AG08395 (cell line): ENCODE data around the gene KIAA0930.
"Not testable (repeated sequence)": the region's sequence is repeated elsewhere in the genome, so short reads cannot be mapped to it uniquely, and the experiment has no call there.

Experiments used
- DNase-seq: peaks from one replicate; pipeline ENCODE4 v3.0.0; 2012; ENCODE audit warnings: mixed read lengths, low spot score

Gene KIAA0930

DNA sequence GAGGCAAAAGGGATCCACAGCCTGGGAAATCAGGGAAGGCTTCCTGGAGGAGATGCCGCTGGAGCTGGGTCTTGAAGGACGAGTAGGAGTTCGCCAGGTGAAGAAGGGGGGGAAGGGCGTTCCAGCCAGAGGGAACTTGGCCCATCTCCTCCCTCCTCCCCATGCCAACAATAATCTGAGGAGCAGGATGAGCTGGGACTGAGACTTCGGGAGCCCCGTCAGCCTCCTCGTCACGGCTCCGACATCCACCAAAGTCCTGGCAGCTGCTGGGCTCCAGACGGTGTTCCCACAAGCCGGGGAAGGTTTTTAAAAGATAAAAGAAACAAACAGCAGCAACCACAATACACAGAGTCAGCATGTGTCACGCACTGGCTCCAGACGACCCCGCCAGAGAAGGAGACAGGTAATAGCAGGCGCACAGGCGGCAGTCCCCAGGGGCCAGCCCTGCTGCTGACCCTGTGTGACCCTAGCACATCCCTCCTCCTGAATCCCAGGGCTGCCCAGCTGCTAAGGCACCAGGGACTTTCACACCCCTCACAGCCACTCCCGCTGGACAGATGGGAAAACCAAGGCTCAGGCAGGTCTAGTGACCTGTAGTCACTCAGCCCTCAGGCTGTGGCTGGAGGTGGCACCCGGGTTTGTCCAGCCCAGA, 39.7 kb downstream of the KIAA0930 start:
- DNase-seq: no peak

DNA sequence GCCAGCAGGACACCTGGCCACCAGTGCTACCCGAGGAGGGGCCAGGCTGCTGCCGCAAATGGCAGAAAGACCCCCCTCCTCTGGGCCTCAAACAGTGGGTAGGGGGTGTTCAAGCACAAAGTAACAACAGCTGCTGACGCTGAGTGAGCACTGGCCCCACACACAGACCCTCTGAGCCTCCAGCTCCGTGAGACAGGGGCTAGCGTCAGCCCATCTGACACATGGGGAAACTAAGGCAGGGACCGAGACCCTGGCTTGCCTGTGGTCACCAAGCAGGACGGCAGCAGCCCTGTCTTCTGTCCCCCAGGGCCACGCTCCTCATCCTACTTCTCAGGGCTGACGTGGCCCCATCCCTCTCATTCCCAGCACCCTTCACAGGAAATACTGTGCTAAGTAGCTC, 40.5 kb downstream of the KIAA0930 start:
- DNase-seq: no peak

DNA sequence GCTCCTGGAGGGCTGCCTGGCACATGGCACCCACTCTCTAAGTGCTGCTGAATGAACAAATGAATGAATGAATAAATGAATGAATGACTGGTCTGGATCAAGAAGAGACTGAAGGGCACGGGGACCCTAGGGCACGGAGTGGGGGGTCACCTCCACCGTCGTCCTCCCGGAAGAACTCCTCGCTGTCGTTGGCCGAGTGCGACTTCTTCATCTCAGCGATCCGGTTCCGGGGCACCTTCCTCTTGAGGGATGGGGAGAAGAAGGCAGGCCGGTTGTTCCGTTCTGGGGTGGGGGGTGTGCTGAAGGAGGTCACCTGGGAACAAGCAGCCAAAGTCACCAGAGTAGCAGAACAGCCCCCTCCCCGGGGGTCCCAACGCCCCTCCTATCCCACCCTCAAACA, 41.0 kb downstream of the KIAA0930 start:
- DNase-seq: no peak

DNA sequence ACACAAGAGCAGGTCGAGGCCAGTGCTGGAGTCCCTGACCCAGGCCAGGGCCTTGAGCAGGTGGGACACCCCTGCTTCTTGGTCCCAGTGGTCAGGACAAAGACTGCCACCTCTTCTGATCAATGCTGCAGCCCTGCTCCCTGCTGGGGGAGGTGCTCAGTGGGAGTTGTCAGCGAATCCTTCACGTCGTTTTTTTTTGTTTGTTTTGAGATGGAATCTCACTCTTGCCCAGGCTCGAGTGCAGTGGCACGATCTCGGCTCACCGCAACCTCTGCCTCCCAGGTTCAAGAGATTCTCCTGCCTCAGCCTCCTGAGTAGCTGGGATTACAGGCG, 42.3 kb downstream of the KIAA0930 start:
- no peak for DNase-seq

DNA sequence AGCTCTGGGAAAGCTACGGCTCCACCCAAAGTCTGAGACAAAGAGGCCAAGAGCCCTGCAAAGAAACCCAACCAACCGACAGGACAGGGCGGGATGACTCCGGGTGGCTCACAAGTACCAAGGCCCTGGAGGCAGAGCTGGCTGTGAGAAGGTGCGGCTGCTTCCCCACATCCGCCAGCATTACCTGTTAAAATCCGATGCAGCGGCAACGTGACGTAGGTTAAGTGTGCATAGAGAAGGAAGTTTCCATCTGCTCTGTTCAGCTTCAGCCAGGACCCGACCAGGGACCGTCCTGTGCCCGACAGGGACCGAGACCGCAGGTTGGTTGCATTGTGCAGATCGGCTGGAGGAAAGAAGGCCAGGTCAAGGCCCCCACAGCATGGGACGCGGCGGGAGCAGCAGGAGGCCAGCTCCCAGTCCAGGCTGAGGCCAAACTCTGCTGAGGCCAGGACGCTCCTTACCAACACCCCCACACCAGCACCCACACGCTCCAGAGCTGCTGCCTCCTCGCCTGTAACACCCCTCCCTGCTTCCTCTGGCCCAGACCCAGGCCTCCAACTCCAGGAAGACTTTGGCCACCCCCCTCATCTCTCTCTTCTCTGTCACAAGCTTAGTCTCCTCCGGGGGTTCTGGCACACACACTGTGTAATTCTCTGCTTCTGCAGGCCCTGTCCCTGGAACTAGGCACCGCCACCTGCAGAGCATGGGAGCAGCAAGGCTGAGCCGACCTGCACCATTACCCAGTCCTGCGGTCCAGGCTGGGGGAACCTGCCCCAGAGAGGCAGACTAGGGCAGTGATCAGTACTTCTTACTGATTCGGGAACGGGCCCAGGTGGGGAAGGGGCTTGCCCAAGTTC, 42.9 kb downstream of the KIAA0930 start:
- no peak for DNase-seq

DNA sequence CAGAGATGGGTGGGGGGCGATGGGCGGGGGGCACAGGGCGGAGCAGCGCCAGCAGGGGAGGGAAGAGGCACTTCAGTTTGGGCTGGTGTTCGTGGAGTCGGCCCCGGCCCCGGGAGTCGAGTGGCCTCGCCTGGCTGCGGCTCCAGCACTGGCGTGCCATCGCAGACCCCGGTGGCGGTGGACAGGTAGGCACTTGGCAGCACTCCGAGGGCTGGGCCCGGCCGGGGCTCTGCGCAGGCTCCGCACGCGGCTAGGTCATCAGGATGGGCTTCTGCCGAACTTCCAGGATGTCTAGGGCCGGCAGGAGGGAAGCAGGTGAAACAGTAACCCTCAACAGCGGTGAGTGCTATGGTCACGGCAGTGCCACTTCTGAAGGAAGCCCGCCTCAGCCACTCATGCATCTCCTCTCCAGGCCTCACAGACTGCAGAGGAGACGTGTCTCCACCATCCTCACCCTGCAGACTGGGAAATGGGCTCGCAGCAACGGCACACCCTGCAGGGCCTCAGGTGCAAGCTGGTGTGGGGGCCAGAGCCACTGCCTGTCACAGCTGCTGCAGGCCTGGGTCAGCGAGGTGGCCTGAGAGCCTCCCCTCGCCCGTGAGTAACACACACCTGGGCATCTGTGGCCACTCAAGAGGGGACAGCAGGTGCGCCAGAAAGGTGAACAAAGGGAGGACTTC, 43.6 kb downstream of the KIAA0930 start:
- DNase-seq: no peak

DNA sequence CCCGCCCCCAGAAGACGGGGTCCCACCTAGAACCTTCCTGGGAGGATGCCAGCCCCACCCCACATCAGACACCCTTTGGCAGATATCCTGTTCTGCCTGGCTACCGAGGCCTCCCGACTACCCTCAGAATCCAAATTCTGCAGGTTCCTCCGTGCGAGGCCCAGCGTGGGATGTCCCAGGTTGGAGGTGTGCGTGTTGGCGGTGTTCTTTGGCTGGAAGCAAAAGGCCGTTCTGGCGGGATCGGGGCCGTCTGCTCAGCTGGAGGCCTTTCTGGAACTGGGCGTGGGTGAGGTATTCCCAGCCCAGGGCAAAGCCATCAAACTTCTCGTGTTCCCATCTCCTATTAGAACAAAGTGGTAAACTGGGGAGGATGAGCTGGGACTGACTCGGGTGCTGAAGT, 44.4 kb downstream of the KIAA0930 start:
- no peak for DNase-seq

DNA sequence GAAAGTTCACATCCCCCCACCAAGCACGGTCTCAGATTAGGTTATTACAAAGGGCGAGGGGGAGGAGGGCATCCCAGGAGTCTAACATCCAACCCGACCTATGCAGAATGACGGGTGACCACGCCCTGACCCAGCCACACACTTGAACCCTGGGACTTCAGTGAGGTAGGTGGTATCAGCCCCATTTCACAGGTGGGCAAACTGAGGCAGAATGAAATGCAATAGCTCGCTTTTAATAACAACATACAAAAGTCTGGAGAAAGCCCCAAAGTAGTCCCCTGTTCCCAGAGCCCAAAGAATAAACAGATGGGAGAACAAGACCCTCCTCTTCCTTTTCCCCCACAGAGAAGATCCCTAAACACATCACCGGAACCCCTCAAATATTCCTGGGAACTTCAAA, 45.1 kb downstream of the KIAA0930 start:
- DNase-seq: no peak

DNA sequence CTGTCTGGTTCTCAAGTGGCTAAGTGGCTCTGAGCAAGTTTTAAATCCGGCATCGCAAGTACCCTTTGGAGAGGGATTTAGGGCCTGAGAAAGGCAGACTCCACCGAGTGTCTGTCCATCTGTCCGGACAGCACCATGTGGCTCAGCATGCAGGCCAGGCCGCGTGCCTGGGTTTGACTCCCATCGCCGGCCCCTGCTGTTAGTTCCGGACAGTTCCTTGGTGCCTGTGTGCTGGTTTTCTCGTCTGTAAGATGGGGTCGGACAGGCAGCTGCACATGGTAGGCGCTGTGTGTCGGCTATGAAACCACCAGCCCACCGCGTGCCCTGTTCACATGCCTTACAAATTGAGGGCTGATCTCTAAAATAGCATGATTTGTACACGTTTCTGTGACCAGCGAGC, 46.0 kb downstream of the KIAA0930 start:
- DNase-seq: no peak

DNA sequence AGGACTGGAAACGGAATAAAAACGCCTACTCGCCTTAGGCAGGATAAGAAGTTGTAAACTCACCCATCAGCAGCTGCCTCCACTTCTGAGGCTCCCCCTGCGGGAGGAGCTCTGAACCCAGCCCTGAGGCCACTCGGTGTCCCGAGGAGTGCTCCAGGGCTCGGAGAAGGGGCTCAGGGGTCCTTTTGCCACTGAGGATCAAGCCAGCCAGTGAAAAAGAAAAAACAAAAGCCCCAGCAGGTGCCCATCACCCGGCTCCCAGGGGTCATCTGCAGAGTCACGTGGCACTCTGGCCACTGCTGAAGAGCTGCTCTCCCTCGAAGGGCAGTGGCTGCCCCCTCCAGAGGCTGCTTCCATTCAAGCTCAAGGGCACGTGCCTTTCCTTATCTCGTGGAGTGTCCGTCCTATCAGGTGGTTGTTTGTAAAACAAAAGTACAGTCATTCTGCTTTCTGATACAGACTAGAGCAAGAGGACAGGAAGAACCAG, 48.0 kb downstream of the KIAA0930 start:
- peak; percentile 10 for DNase-seq

DNA sequence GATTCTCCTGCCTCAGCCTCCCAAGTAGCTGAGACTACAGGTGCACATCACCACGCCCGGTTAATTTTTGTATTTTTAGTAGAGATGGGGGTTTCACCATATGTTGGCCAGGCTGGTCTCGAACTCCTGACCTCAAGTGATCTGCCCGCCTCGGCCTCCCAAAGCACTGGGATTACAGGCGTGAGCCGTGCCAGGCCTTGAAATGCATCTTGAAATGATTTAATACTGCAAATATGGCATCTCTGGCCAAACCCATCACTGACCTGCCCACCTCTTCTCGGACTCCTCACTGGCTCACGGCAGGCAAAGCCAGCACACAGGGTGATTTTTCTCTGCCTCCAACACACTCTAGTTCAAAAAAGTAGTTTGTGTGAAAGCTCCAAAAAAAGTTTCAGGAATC, 48.9 kb downstream of the KIAA0930 start:
- not testable (repeated sequence) for DNase-seq

DNA sequence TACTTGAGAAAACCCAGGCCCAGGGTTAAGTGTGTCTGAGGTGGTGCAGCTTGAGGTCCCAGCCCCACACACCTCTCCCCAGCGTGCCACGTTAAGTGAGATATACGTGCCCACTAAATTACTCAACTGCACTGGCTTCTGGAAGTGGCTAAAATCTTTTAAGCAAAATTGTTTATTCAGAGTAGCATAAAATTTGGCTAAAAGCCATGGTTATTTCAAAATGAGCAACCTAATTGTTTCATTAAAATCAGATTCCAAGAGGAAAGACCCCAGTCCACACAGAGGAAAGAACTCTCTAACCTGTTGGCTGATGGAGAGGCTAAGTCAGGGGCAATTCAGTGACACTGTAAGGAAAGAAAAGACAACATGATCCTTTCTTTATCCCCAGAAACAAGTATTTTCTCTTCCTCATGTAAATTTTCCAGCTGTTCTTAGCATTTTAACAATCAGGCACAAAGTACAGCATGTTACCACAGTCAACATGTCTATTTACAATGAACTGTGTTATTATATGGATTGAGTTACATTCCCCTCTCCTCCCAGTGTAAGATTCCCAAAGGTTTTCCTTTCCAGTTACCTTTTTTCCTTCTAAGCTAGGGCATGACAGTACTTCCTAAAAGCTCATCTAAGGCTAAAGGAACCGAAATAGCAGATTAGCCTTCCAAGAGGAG, 50.4 kb downstream of the KIAA0930 start:
- DNase-seq: no peak

DNA sequence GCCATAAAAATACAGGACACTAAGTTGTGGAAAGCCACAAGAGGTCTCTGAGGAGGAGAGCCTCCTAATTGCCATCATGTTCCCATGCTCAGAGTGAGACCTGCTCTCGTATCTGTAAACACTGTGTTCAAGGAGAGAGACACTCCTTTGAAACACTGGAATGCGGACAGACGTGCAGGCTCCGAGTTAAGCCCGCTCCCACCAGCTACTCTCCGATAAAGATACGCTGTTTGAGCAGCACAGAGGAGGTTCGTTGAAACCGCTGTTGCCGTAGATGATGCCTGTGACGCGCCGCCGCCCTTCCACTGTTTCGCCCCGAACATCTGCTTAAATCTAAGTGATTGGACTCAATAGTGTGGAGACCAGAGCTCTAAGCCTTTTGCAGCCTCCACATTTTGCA, 51.9 kb downstream of the KIAA0930 start:
- DNase-seq: no peak

DNA sequence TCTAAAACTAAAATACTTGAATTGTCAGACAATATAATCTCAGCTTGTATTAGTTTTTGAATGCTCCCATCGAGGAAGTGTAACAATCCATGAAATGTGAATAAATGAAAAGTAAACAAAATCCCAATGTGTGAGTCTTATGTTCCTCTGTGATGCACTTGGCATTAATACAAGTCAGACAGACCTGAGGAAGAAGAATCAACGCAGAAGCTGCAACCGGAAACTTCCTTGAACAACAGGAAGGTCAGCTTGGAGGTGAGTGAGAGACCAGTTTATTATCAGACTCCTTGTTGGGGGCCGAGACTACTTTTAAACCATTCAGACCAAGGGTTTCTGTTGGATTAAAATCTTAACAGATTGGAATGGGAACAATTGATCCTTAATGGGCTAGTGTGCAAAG, 52.8 kb downstream of the KIAA0930 start:
- no peak for DNase-seq

DNA sequence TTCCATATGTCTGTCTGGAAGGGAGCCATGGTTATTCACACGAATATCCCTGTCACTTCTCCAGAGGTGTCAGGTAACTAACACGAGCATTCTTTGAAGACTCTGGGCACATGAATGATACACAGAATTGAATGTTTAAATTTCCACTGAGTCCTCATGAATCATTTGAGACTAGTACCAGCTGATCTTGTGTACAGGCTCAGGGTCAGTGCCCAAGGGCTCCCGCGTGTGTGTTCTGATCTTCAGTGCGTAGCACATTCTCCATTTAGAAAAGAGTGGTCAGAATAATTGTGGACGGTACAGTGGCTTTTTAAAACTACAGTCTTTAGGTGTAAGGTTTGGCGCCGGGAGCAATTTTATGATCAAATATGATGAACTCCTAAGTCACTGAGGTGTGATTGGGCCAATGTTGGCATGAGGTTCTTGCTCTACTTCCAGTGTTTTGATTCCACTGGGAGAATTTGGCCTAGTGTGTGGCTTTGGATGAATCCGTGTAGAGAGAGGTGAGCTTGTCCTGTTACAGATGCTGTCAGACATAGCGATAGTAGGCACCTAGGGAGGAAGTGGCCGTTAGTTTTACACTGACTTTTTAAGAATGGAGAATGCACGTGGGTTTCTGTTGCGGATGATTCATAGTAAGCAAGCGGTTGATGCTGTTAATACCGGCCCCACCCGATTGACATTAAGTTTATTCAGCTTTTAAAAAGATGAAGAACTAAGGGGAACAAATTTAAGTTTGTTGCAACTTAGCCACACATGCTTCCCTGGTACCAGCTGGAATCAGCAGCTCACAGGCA, 54.8 kb downstream of the KIAA0930 start:
- DNase-seq: no peak

DNA sequence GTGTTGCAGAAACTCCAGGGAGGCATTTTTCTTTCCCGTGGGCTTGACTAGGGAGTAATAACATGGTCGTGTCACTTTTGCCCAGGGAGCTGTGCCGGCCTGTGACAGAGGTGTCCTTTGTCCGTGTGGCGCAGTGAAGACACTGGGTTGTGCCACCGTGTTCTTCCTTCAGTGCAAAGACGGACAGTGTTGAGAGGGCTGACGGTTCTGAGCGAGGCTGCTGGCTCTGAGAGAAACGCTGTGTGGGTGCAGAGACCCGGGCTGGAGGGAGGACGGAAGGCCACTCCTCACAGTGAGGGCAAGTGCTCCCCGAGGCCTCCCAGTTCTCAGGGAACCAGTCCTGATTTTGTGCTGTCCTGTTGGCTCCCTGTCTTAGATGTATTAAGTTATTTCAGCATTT, 56.7 kb downstream of the KIAA0930 start:
- no peak for DNase-seq

DNA sequence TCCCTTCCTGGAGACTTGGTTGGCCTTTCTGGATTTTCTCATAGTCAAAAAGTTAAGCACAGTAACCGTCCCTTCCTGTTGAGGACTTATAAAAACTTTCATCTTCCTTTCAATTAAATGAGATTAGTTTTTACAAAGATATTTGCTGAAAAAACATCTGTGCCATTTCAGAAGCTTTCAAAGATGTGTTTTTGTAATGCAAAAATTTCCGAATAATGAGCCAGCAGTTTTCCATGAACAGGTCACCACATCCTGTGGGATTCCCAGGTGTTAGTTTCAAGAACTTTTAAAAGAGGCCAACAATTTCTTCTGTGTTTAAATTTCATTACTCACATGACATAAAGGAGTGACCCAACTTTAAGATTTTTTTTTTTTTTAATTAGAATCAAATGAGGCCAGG, 58.9 kb downstream of the KIAA0930 start:
- no peak for DNase-seq

DNA sequence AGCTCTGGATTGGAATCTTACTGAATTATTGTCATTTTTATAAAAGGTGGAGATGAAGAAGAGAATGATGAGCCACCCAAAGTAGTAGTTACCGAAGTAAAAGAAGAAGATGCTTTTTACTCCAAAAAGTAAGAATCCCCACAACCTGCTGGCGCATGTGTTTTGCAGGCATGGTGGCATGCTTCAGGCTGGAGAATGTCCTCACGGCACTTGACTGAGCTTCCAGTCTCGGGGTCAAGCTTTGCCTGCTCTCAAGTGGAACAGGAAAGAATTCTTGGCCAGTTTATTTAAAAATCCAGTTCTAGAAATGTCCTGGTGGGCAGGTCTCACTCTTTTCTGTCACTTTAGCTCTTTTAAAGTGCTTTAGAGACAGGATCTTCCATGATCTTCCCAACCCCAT, 59.5 kb downstream of the KIAA0930 start:
- no peak for DNase-seq

DNA sequence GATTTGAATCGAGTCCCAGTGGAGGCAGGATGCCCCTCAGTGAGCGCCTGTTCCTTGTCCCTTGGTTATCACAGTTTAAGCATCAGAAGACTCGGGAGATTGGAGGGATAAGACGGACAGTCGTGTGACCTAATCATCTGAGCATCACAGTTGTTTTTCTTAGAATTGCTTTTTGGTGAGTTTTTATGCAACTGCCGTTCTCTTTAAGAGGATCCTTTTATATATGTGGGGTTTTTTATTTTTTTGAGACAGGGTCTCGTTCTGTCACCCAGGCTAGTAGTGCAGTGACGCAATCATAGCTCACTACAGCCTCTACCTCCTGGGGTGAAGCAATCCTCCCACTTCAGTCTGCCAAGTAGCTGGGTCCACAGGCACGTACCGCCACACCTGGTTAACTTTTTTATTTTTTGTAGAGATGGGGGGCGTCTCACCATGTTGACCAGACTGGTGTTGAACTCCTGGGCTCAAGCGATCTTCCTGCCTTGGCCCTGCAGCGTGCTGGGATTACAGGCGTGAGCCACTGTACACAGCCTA, 60.5 kb downstream of the KIAA0930 start:
- DNase-seq: no peak

DNA sequence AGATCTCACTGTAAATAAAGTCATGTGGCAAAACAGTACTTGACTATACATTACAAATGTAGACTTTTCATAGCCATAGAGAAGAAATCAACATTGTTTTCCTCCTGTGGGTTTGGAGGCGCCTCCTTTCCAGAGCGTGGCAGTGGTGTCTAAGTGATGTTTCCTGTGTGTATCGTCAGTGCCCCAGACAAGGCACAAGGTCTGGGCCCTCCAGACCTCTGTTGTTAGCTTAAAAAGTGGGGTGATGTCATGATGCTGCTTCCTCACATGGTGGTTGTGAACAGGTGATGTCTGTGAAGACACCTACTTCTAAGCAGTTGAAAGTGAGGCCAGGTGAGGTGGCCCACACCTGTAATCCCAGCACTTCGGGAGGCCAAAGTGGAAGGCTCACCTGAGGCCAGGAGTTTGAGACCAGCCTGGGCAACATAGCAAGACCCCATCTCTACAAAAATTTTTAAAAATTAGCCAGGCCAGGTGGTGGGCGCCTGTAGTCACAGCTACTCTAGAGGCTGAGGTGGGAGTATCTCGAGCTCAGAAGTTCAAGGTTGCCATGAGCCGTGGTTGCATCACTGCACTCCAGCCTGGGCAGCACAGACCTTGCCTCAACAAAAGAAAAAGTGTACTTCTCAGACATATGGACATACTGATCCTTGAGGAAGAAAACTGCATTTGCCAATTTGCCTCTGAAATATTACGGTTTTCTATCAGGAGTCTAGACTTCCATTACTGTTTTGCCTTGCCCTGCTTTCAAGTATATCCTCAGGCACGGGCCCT, 61.2 kb downstream of the KIAA0930 start:
- DNase-seq: no peak
